ENCODE data around the gene SLC4A8.

The SLC4A8 gene

DNA sequence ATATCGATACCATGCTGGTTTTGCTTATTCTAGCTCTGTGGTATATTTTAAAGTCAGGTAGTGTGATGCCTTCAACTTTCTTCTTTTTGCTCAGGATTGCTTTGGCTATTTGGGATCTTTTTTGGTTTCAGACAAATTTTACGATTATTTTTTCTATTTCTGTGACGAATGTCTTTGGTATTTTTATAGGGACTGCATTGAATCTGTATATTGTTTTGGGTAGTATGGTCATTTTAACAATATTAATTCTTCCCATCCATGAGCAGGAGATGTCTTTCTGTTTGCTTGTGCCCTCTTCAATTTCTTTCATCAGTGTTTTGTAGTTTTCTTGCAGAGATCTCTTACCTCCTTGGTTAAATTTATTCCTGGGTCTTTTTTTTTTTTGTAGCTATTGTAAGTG is 10.8 kb upstream of the SLC4A8 start:
- DNase-seq (ENCODE audit: low read depth) = no peak
- no peak overlapping the region for H3K4me3 ChIP-seq (ENCODE audit: low read length)
- TF ChIP-seq CTCF (conservative IDR thresholded peaks at IDR 0.05; ENCODE audit: low read depth, low read length) = no peak

DNA sequence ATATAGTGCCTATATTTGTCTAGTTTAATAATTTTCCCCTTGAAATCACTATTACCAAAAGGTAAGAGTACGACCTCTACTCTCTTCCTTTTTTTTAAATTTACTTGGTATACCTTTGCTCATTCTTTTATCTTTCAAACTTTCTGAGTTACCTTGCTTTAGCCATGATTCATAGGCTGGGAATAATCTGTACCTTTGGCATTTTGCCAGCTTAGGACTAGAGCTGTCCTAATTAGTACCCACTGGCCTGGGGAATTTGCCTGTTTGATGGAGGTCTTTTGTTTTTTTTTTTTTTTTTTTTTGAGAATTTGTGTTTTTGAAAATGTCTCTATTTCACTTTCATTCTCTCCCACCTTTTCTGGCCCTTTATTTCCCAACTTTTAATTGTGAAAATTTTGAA is 8.7 kb upstream of the SLC4A8 start:
- H3K4me3 ChIP-seq (ENCODE audit: low read length) = no peak overlapping the region
- TF ChIP-seq CTCF (conservative IDR thresholded peaks at IDR 0.05; ENCODE audit: low read depth, low read length) = no peak
- peak; percentile 56 for DNase-seq (ENCODE audit: low read depth)

DNA sequence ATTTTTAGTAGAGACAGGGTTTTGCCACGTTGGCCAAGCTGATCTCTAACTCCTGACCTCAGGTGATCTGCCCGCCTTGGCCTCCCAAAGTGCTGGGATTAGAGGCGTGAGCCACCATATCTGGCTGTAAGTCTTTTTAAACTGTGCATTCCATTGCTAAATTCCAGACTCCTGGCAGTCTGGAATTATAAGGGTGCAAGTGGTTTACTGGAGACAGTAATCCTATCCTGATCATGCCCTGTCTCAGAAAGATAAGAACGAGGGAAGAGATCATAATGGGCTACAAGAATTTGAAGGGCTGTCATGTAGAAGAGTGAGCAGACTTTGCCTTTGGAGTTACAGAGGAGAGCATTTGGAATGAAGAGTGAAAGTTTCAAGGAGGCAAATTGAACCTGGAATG is 6.8 kb upstream of the SLC4A8 start:
- DNase-seq (ENCODE audit: low read depth) = no peak
- no peak overlapping the region for H3K4me3 ChIP-seq (ENCODE audit: low read length)
- TF ChIP-seq CTCF (conservative IDR thresholded peaks at IDR 0.05; ENCODE audit: low read depth, low read length) = no peak

DNA sequence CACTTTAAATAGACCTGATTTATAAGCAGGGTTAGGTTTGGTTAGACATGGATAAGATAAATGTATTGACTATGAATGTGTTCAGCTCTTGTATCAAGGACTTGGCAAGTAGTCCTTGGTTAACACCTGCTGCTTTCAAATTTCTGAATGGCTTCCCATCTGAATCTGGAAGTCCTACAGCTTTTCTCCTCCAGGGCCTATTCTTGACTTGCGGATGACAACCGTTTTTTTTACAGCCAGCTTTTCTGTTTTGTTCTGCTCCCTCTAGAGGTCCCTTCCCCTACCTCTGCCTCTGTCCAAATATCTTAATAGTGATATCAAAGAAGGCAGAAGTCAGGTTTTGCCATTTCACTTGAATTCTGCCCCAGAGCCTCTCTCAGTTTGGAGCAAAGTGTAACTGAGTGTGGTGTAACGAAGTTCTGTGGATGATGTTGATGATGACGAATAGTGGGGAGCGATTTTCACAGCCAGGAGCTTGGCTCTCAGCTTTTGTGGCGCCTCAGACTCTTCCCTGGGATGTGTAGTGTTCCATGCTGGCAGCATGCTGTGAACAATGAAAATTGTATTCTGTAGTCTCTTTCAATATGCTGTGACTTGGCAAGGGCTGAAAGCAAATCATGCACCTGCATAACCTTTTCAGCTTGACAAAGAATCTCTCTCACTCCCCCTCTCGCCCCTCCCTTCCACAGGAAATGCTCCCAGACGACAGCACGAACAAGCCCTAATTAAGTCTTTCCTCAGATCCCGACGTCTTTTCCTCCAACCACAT is 5.0 kb upstream of the SLC4A8 start:
- no peak overlapping the region for H3K4me3 ChIP-seq (ENCODE audit: low read length)
- peak; percentile 21 for TF ChIP-seq CTCF (conservative IDR thresholded peaks at IDR 0.05; ENCODE audit: low read depth, low read length)
- no peak for DNase-seq (ENCODE audit: low read depth)

- DNase-seq (ENCODE audit: low read depth) = no peak
- no peak overlapping the region for H3K4me3 ChIP-seq (ENCODE audit: low read length)
- peak; percentile 74 for TF ChIP-seq CTCF (conservative IDR thresholded peaks at IDR 0.05; ENCODE audit: low read depth, low read length)
Measured at GRCh38 chr12:51421266-51421884, 3.3 kb upstream of the SLC4A8 start.

- H3K4me3 ChIP-seq (ENCODE audit: low read length) = peak overlapping the region; percentile 75
- TF ChIP-seq CTCF (conservative IDR thresholded peaks at IDR 0.05; ENCODE audit: low read depth, low read length) = no peak
Measured at GRCh38 chr12:51424094-51424661, 453 bp upstream of the SLC4A8 start.

GRCh38 chr12:51428256-51428655 is 3.6 kb downstream of the SLC4A8 start:
- DNase-seq (ENCODE audit: low read depth) = no peak
- TF ChIP-seq CTCF (conservative IDR thresholded peaks at IDR 0.05; ENCODE audit: low read depth, low read length) = no peak
- H3K4me3 ChIP-seq (ENCODE audit: low read length) = no peak overlapping the region

More at GRCh38 chr12:51424094-51424661, 453 bp upstream of the SLC4A8 start:
- no peak for DNase-seq (ENCODE audit: low read depth)

Data from retinal pigment epithelial cell (primary cell).